GM23338 (cell line): Measurements from ENCODE around the gene EGFR. TPM values are rescaled to one million over a fixed set of nuclear protein-coding genes. Genes with fewer than 3 reads are reported as not detected.

Experiments
- ATAC-seq: fragments of 200-7000 bp; cut with Tn5 transposase; 3 replicates; pipeline ENCODE4 v1.9.1; 2020
- DNase-seq: peaks from one replicate; pipeline ENCODE4 v3.0.0-alpha.2; 2015; ENCODE audit warnings: low spot score
- H2AFZ ChIP-seq: fragments of 200-600 bp; sonication (generic); 2 replicates; pipeline ENCODE4 v1.8.0; 2016; ENCODE audit warnings: antibody characterized with exemption, mild to moderate bottlenecking, moderate library complexity
- H3F3A ChIP-seq: fragments of 200-600 bp; sonication (generic); replicated peaks from 2 replicates; pipeline ENCODE4 v1.8.0; 2017; ENCODE audit warnings: antibody characterized with exemption, mixed run types, low read depth
- H3K27ac ChIP-seq: fragments of 200-600 bp; sonication (generic); 2 replicates; pipeline ENCODE4 v1.6.1; 2016; ENCODE audit warnings: low read depth
- H3K27me3 ChIP-seq: fragments of 200-600 bp; sonication (generic); 2 replicates; pipeline ENCODE4 v1.8.0; 2016; ENCODE audit warnings: mild to moderate bottlenecking, mixed run types, moderate library complexity; ENCODE audit not compliant: insufficient read depth
- H3K36me3 ChIP-seq: fragments of 200-600 bp; sonication (generic); 2 replicates; pipeline ENCODE4 v1.8.0; 2016; ENCODE audit warnings: mild to moderate bottlenecking; ENCODE audit not compliant: insufficient read depth
- H3K4me1 ChIP-seq: fragments of 200-600 bp; sonication (generic); 2 replicates; pipeline ENCODE4 v1.8.0; 2016; ENCODE audit warnings: mild to moderate bottlenecking, moderate library complexity; ENCODE audit not compliant: insufficient read depth
- H3K4me2 ChIP-seq: fragments of 200-600 bp; sonication (generic); 2 replicates; pipeline ENCODE4 v1.7.1; 2017; ENCODE audit warnings: mixed run types
- H3K4me3 ChIP-seq: fragments of 200-600 bp; sonication (generic); 2 replicates; pipeline ENCODE4 v1.6.1; 2016; ENCODE audit warnings: mixed run types
- H3K79me2 ChIP-seq: fragments of 200-600 bp; sonication (generic); replicated peaks from 2 replicates; pipeline ENCODE4 v1.8.0; 2017; ENCODE audit warnings: mild to moderate bottlenecking; ENCODE audit not compliant: insufficient read depth
- H3K9me2 ChIP-seq: fragments of 200-600 bp; sonication (generic); 2 replicates; pipeline ENCODE4 v1.8.0; 2017; ENCODE audit not compliant: insufficient read depth
- H4K20me1 ChIP-seq: fragments of 200-600 bp; sonication (generic); replicated peaks from 2 replicates; pipeline ENCODE4 v1.8.0; 2017; ENCODE audit warnings: mild to moderate bottlenecking; ENCODE audit not compliant: insufficient read depth
- H3K27ac Mint-ChIP-seq: 2 replicates; pipeline ENCODE4 v1.8.0; 2020; ENCODE audit warnings: inconsistent platforms, mild to moderate bottlenecking, moderate library complexity, mixed read lengths
- H3K27me3 Mint-ChIP-seq: 3 replicates; pipeline ENCODE4 v1.8.0; 2022; ENCODE audit warnings: low read depth, mild to moderate bottlenecking, moderate library complexity, mixed read lengths, inconsistent platforms; ENCODE audit not compliant: insufficient read depth, poor library complexity
- H3K36me3 Mint-ChIP-seq: 3 replicates; pipeline ENCODE4 v1.8.0; 2021; ENCODE audit warnings: low read depth, mild to moderate bottlenecking, inconsistent platforms, moderate library complexity, mixed read lengths
- H3K4me1 Mint-ChIP-seq: 3 replicates; pipeline ENCODE4 v1.8.0; 2020; ENCODE audit warnings: mild to moderate bottlenecking, inconsistent platforms, mixed read lengths
- H3K4me3 Mint-ChIP-seq: 3 replicates; pipeline ENCODE4 v1.8.0; 2021; ENCODE audit warnings: moderate library complexity, mild to moderate bottlenecking, inconsistent platforms, mixed read lengths
- H3K9me3 Mint-ChIP-seq: 3 replicates; pipeline ENCODE4 v1.8.0; 2020; ENCODE audit warnings: moderate library complexity, mild to moderate bottlenecking, inconsistent platforms, mixed read lengths
- CREB1 ChIP-seq: fragments of 250-450 bp; sonication (Bioruptor Pico); IDR thresholded peaks from 2 replicates; pipeline ENCODE4 v1.5.0; 2020; ENCODE audit warnings: low read depth, mild to moderate bottlenecking, moderate library complexity
- ETS1 ChIP-seq: IDR thresholded peaks from 2 replicates; pipeline ENCODE4 v1.6.1; 2016; ENCODE audit warnings: antibody characterized with exemption
- EZH2 ChIP-seq: fragments of 200-600 bp; sonication (generic); IDR thresholded peaks from one replicate; pipeline ENCODE4 v1.8.0; 2017; ENCODE audit warnings: antibody characterized with exemption, mild to moderate bottlenecking, low read depth; ENCODE audit not compliant: unreplicated experiment
- EZH2phosphoT487 ChIP-seq: fragments of 200-600 bp; sonication (generic); IDR thresholded peaks from one replicate; pipeline ENCODE4 v1.8.1; 2018; ENCODE audit warnings: antibody characterized with exemption; ENCODE audit not compliant: unreplicated experiment
- JUNB ChIP-seq: IDR thresholded peaks from one replicate; pipeline ENCODE4 v1.6.1; 2016; ENCODE audit warnings: antibody characterized with exemption; ENCODE audit not compliant: unreplicated experiment
- NANOG ChIP-seq: IDR thresholded peaks from 2 replicates; pipeline ENCODE4 v1.6.1; 2016; ENCODE audit warnings: antibody characterized with exemption, borderline replicate concordance
- POLR2AphosphoS5 ChIP-seq: IDR thresholded peaks from 2 replicates; pipeline ENCODE4 v1.6.1; 2016; ENCODE audit warnings: antibody characterized with exemption, low read depth
- REST ChIP-seq: IDR thresholded peaks from one replicate; pipeline ENCODE4 v1.6.1; 2018; ENCODE audit warnings: antibody characterized with exemption; ENCODE audit not compliant: unreplicated experiment
- STAT1 ChIP-seq: IDR thresholded peaks from one replicate; pipeline ENCODE4 v1.6.1; 2016; ENCODE audit warnings: antibody characterized with exemption; ENCODE audit not compliant: unreplicated experiment
- ZNF114 ChIP-seq: fragments of 250-450 bp; sonication (Bioruptor Pico); IDR thresholded peaks from 2 replicates; pipeline ENCODE4 v1.5.0; 2020; ENCODE audit warnings: mild to moderate bottlenecking, moderate library complexity
- ZNF331 ChIP-seq: fragments of 250-450 bp; sonication (Bioruptor Pico); IDR thresholded peaks from 2 replicates; pipeline ENCODE4 v1.5.0; 2020; ENCODE audit warnings: low read depth, mild to moderate bottlenecking, moderate library complexity
- ZNF462 ChIP-seq: fragments of 250-450 bp; sonication (Bioruptor Pico); IDR thresholded peaks from 2 replicates; pipeline ENCODE4 v1.5.0; 2020; ENCODE audit warnings: mild to moderate bottlenecking, moderate library complexity
- polyA plus RNA-seq: library from polyadenylated mRNA; unstranded; fragments of >200 nt; fragmentation: Nextera tagmentation; extraction: Ambion mirVana; gene quantifications from 2 replicates; pipeline ENCODE4 v1.2.1, GENCODE V29; 2016
- total RNA-seq: library from RNA; depleted of rRNA; stranded (reverse); fragments of >200 nt; shearing (Covaris generic); gene quantifications from 2 replicates; pipeline ENCODE4 v1.2.3, GENCODE V29; 2014

The EGFR gene
- total and polyA plus RNA-seq, 2 experiments from 2014 or later: 1.5 to 4.5 TPM

GRCh38 chr7:55033236-55033846, 14.5 kb downstream of the EGFR start (continued):
- no peak for TF ChIP-seq ETS1
- no peak for TF ChIP-seq JUNB

- Histone ChIP-seq H3K4me1 (no peaks in the 10 kb centered on the region), H4K20me1 (no peaks in the 10 kb centered on the region), H3K27me3 (no peaks in the 10 kb centered on the region), H3K9me2 (no peaks in the 10 kb centered on the region), H3K4me2 (no peak overlapping the region), H2AFZ (no peak overlapping the region), H3K4me3 (no peak overlapping the region), H3F3A (no peaks in the 10 kb centered on the region), H3K79me2 (no peaks in the 10 kb centered on the region), H3K36me3 (no peaks in the 10 kb centered on the region), H3K27ac (no peak overlapping the region)
- DNase-seq: no peak
- Mint-ChIP-seq H3K4me3 (no peak overlapping the region), H3K27me3 (no peaks in the 10 kb centered on the region), H3K27ac (no peak overlapping the region), H3K36me3 (no peaks in the 10 kb centered on the region), H3K9me3 (no peaks in the 10 kb centered on the region), H3K4me1 (no peaks in the 10 kb centered on the region)
- no peak for ATAC-seq
- TF ChIP-seq JUNB (no peak), STAT1 (no peak), ZNF114 (CRISPR knock-in tag) (no peak), EZH2 (no peak), EZH2phosphoT487 (no peak), REST (no peak), CREB1 (CRISPR knock-in tag) (no peak), ZNF331 (no peak), NANOG (no peak), POLR2AphosphoS5 (no peak), ZNF462 (CRISPR knock-in tag) (no peak), ETS1 (no peak)
These were observed 16.0 kb downstream of the EGFR start for GRCh38 chr7:55034776-55035175.
